Mammary epithelial cell (primary cell): Measurements from ENCODE around the gene CHMP4B.

Experiments used
- EZH2 ChIP-seq: IDR thresholded peaks from 2 replicates; pipeline ENCODE4 v1.6.1; 2012; ENCODE audit warnings: low read length, inconsistent platforms, borderline replicate concordance
- TF ChIP-seq, protein P1 (sequence below), 2 donors: IDR thresholded peaks in 1 of 2; conservative IDR thresholded peaks in 1 of 2; 2 replicates each; pipeline ENCODE4 v1.5.1; 2011 to 2012; ENCODE audit warnings: inconsistent platforms in 2 of 2, low read length in 2 of 2, mild to moderate bottlenecking in 2 of 2, control low read depth in 1 of 2, low read depth in 1 of 2; ENCODE audit not compliant: insufficient read depth in 1 of 2; ENCODE audit errors: extremely low read depth in 1 of 2

- TF ChIP-seq, protein P1, sequence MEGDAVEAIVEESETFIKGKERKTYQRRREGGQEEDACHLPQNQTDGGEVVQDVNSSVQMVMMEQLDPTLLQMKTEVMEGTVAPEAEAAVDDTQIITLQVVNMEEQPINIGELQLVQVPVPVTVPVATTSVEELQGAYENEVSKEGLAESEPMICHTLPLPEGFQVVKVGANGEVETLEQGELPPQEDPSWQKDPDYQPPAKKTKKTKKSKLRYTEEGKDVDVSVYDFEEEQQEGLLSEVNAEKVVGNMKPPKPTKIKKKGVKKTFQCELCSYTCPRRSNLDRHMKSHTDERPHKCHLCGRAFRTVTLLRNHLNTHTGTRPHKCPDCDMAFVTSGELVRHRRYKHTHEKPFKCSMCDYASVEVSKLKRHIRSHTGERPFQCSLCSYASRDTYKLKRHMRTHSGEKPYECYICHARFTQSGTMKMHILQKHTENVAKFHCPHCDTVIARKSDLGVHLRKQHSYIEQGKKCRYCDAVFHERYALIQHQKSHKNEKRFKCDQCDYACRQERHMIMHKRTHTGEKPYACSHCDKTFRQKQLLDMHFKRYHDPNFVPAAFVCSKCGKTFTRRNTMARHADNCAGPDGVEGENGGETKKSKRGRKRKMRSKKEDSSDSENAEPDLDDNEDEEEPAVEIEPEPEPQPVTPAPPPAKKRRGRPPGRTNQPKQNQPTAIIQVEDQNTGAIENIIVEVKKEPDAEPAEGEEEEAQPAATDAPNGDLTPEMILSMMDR (conservative IDR thresholded peaks at IDR 0.05 in 1 of 2, IDR thresholded peaks at IDR 0.05 in 1 of 2; ENCODE audit: extremely low read depth in 1 of 2, insufficient read depth in 1 of 2, low read depth in 1 of 2, low read length in 2 of 2): no peak
- TF ChIP-seq EZH2: no peak
Measured at GRCh38 chr20:33798444-33798843, 12.7 kb upstream of the CHMP4B start.
